GF-D8 (cell line): ENCODE results near the gene DNA2.

Experiments used
- DNase-seq: peaks from one replicate; lab custom pipeline; 2025; lab: John Stamatoyannopoulos, UW

Gene DNA2

DNA sequence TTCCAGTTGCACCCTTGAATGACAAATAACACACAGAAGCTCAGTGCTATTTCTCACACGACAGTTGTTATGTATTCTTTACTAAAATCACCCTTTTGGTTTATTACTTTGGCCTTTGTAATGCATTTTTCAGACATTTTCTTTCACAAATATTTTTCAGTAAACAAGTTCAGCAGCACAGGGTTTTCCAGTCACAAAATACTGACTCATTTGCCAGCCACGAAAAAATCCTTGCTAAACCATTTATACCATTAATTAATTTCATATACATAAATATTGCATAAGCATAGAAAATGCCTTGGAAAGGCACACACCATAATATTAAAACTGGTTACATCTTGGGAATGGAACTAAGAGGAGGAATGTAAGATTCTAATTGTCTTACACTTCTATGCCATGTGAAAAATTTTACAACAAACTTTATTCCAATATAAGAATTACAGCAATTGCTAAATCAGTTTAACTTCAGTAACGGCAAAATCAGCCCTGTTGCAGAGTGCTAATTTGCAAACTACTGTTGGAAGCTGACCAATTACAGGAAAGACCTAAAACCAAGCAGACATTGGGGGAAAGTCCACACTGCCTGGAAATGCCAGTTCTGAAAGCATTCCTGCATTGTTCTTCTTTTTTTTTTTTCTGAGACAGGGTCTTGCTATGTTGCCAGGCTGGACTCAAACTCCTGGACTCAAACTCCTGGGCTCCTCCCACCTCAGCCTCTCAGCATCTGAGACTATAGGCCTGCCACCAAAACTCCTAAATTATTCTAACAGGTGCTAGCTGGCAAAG is 107.5 kb downstream of the DNA2 start:
- DNase-seq = no peak
